HepG2 (cell line): Measurements from ENCODE around the gene KCNJ5.

Experiments
- CHD2 ChIP-seq: IDR thresholded peaks from 2 replicates; pipeline ENCODE4 v1.6.1; 2011; ENCODE audit warnings: low read depth, low read length, improper control_type of control experiment
- EZH2 ChIP-seq: conservative IDR thresholded peaks from 2 replicates; pipeline ENCODE4 v1.6.1; 2012; ENCODE audit warnings: mild to moderate bottlenecking, low read depth, low read length, moderate library complexity
- FOXA1 ChIP-seq, 2 experiments: fragments of 450-650 bp in 1 of 2; sonication (generic) in 1 of 2; formaldehyde crosslinking in 1 of 2; IDR thresholded peaks; 2 replicates each; pipeline versions ENCODE4 v1.4.0 to v1.6.1; 2016 to 2020; ENCODE audit warnings: missing genetic modification reagents in 1 of 2
- JUND ChIP-seq: sonication (generic); formaldehyde crosslinking; IDR thresholded peaks from 2 replicates; pipeline ENCODE4 v1.8.0; 2022; ENCODE audit warnings: mild to moderate bottlenecking, missing genetic modification reagents
- POLR2A ChIP-seq, 2 experiments: IDR thresholded peaks; 2 replicates each; pipeline ENCODE4 v1.6.1; 2011; ENCODE audit warnings: low read depth in 2 of 2, low read length in 2 of 2, mild to moderate bottlenecking in 1 of 2, moderate library complexity in 1 of 2; ENCODE audit not compliant: insufficient read depth in 1 of 2
- RAD21 ChIP-seq: fragments of 450-650 bp; formaldehyde crosslinking; IDR thresholded peaks from 2 replicates; pipeline ENCODE4 v1.5.0; 2020; ENCODE audit warnings: mild to moderate bottlenecking
- RBM39 ChIP-seq: fragments of 200-400 bp; formaldehyde crosslinking; IDR thresholded peaks from one replicate; pipeline ENCODE4 v1.6.1; 2018; ENCODE audit warnings: antibody characterized with exemption, mild to moderate bottlenecking, low read depth, low read length; ENCODE audit not compliant: poor library complexity, severe bottlenecking
- SETDB1 ChIP-seq: sonication (generic); formaldehyde crosslinking; IDR thresholded peaks from 2 replicates; pipeline ENCODE4 v1.5.1; 2020; ENCODE audit warnings: missing genetic modification reagents, mild to moderate bottlenecking, borderline replicate concordance
- TCF12 ChIP-seq, 2 experiments: fragments of 450-650 bp in 1 of 2; sonication (generic) in 1 of 2; formaldehyde crosslinking in 1 of 2; IDR thresholded peaks; 2 replicates each; pipeline versions ENCODE4 v1.6.1 to v1.8.0; 2017 to 2022; ENCODE audit warnings: antibody characterized with exemption in 1 of 2, mild to moderate bottlenecking in 1 of 2, missing genetic modification reagents in 1 of 2, moderate library complexity in 1 of 2
- YY1 ChIP-seq: IDR thresholded peaks from 2 replicates; pipeline ENCODE4 v1.6.1; 2011; ENCODE audit warnings: low read length, low read depth, moderate library complexity, mild to moderate bottlenecking; ENCODE audit not compliant: insufficient read depth, insufficient replicate concordance
- ZNF263 ChIP-seq: sonication (generic); formaldehyde crosslinking; IDR thresholded peaks from 2 replicates; pipeline ENCODE4 v1.4.0; 2020; ENCODE audit warnings: missing genetic modification reagents
- ZNF605 ChIP-seq: sonication (generic); formaldehyde crosslinking; IDR thresholded peaks from 2 replicates; pipeline ENCODE4 v1.8.0; 2022; ENCODE audit warnings: mild to moderate bottlenecking, missing genetic modification reagents
- TF ChIP-seq, protein P1 (sequence below): sonication (generic); formaldehyde crosslinking; IDR thresholded peaks from 2 replicates; pipeline ENCODE4 v1.4.0; 2020; ENCODE audit warnings: low read depth, mild to moderate bottlenecking, missing genetic modification reagents
- TF ChIP-seq, protein P2 (sequence below): sonication (generic); formaldehyde crosslinking; IDR thresholded peaks from 2 replicates; pipeline ENCODE4 v1.5.0; 2020; ENCODE audit warnings: mild to moderate bottlenecking, missing genetic modification reagents, moderate library complexity

DNA sequence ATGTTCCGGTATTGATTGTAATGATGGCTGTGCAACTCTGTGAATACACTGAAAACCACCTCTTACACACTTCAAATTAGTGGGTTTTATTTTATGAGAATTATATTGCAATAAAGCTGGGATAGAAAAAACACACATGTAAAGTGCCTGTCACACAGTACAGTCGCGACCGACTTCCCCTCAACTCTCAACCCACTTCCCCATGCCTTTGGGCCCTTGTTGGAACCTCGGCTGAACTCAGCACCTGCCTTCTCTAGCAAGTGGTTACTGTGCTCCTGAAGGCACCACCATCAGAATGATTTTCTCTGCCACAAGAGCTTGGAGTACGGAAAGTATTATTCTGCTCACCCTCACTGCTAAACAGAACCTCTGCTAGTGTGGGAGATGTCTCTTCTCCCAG lies 37.6 kb upstream of the KCNJ5 start:
- TF ChIP-seq ZNF605 (no peak), RBM39 (no peak), CHD2 (no peak), JUND (CRISPR knock-in tag) (no peak), TCF12 (IDR thresholded peaks at IDR 0.05) (no peak), TCF12 (CRISPR knock-in tag; IDR thresholded peaks at IDR 0.05) (no peak), YY1 (no peak), POLR2A (IDR thresholded peaks at IDR 0.05; ENCODE audit: insufficient read depth in 1 of 2, low read depth in 2 of 2, low read length in 2 of 2) (no peak), SETDB1 (CRISPR knock-in tag) (no peak), ZNF263 (no peak), FOXA1 (IDR thresholded peaks at IDR 0.05) (no peak), FOXA1 (CRISPR knock-in tag; IDR thresholded peaks at IDR 0.05) (no peak), RAD21 (CRISPR knock-in tag) (no peak), EZH2 (no peak)
- TF ChIP-seq, protein P1, sequence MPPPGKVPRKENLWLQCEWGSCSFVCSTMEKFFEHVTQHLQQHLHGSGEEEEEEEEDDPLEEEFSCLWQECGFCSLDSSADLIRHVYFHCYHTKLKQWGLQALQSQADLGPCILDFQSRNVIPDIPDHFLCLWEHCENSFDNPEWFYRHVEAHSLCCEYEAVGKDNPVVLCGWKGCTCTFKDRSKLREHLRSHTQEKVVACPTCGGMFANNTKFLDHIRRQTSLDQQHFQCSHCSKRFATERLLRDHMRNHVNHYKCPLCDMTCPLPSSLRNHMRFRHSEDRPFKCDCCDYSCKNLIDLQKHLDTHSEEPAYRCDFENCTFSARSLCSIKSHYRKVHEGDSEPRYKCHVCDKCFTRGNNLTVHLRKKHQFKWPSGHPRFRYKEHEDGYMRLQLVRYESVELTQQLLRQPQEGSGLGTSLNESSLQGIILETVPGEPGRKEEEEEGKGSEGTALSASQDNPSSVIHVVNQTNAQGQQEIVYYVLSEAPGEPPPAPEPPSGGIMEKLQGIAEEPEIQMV, result no peak
- TF ChIP-seq, protein P2, sequence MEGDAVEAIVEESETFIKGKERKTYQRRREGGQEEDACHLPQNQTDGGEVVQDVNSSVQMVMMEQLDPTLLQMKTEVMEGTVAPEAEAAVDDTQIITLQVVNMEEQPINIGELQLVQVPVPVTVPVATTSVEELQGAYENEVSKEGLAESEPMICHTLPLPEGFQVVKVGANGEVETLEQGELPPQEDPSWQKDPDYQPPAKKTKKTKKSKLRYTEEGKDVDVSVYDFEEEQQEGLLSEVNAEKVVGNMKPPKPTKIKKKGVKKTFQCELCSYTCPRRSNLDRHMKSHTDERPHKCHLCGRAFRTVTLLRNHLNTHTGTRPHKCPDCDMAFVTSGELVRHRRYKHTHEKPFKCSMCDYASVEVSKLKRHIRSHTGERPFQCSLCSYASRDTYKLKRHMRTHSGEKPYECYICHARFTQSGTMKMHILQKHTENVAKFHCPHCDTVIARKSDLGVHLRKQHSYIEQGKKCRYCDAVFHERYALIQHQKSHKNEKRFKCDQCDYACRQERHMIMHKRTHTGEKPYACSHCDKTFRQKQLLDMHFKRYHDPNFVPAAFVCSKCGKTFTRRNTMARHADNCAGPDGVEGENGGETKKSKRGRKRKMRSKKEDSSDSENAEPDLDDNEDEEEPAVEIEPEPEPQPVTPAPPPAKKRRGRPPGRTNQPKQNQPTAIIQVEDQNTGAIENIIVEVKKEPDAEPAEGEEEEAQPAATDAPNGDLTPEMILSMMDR, result no peak
